Prostate gland (tissue), 2 donors: ENCODE results near the gene ACIN1. TPM values are rescaled to one million over a fixed set of nuclear protein-coding genes. Genes with fewer than 3 reads are reported as not detected.

Experiments used
- DNase-seq: peaks from one replicate; pipeline ENCODE4 v3.0.0-alpha.2; 2019; ENCODE audit warnings: low spot score
- H3K27ac ChIP-seq, 2 donors: fragments of 200-600 bp; sonication (generic); 2 replicates each; pipeline ENCODE4 v1.5.1; 2017 to 2019
- H3K27me3 ChIP-seq: fragments of 200-600 bp; sonication (generic); replicated peaks from 2 replicates; pipeline ENCODE4 v1.5.1; 2019; ENCODE audit not compliant: insufficient read depth
- H3K36me3 ChIP-seq, 2 donors: fragments of 200-600 bp; sonication (generic); 1 replicate in 1 of 2; 2 replicates in 1 of 2; pipeline versions ENCODE4 v1.5.1 to v1.8.1; 2017 to 2019
- H3K4me1 ChIP-seq: fragments of 200-600 bp; sonication (generic); replicated peaks from 2 replicates; pipeline ENCODE4 v1.5.1; 2019
- H3K4me3 ChIP-seq, 2 donors: fragments of 200-600 bp; sonication (generic); 2 replicates each; pipeline ENCODE4 v1.5.1; 2017 to 2019
- H3K9me3 ChIP-seq: fragments of 200-600 bp; sonication (generic); 2 replicates; pipeline ENCODE4 v1.5.1; 2017
- CTCF ChIP-seq, 4 experiments: fragments of 200-600 bp in 2 of 4; fragments of 450-650 bp in 2 of 4; sonication (generic) in 2 of 4; IDR thresholded peaks; 1 replicate in 3 of 4; 2 replicates in 1 of 4; pipeline ENCODE4 v1.5.1; 2016 to 2019; ENCODE audit warnings: antibody characterized with exemption in 4 of 4, mild to moderate bottlenecking in 2 of 4, moderate library complexity in 2 of 4
- POLR2A ChIP-seq: fragments of 450-650 bp; IDR thresholded peaks from one replicate; pipeline ENCODE4 v1.6.1; 2016; ENCODE audit warnings: antibody characterized with exemption, mild to moderate bottlenecking
- POLR2AphosphoS5 ChIP-seq: sonication (generic); formaldehyde crosslinking; IDR thresholded peaks from one replicate; pipeline ENCODE4 v1.6.1; 2017; ENCODE audit warnings: antibody characterized with exemption
- WGBS: methylation state at CpG from one replicate; pipeline ENCODE4 v1.1.5; 2018; 5-methylcytosine and 5-hydroxymethylcytosine counted together
- intact Hi-C: fragments of 100-400 bp; cut with DNase I; formaldehyde crosslinking; loops from one replicate; pipeline ENCODE4 v1.14.2; 2022
- total RNA-seq, 2 donors: library from RNA; depleted of rRNA; stranded (reverse); fragments of >200 nt; gene quantifications; one replicate each; pipeline ENCODE4 v1.1.0, GENCODE V29; 2016

Gene ACIN1
- total RNA-seq, 2 donors from 2014 or later = 86.6 to 168 TPM

- DNase-seq = no peak
- Histone ChIP-seq H3K4me1 (no peaks in the 10 kb centered on the region), H3K36me3 (no peaks in the 10 kb centered on the region), H3K27ac (no peak overlapping the region), H3K4me3 (no peak overlapping the region), H3K9me3 (no peaks in the 10 kb centered on the region), H3K27me3 (peaks cover 9% of the 10 kb centered on the region)
- 87% methylated on average over 5 of the region's 5 CpGs for WGBS
- intact Hi-C loops = no loop called here
- TF ChIP-seq POLR2A = no peak
- TF ChIP-seq CTCF (IDR thresholded peaks at IDR 0.05) = no peak
- no peak for TF ChIP-seq POLR2AphosphoS5
Measured at GRCh38 chr14:23115918-23116317, 21.0 kb upstream of the ACIN1 start.

- no peak for DNase-seq
- Histone ChIP-seq H3K27ac (no peak overlapping the region), H3K4me1 (no peaks in the 10 kb centered on the region), H3K36me3 (no peaks in the 10 kb centered on the region), H3K27me3 (peaks cover 9% of the 10 kb centered on the region), H3K9me3 (no peaks in the 10 kb centered on the region), H3K4me3 (no peak overlapping the region)
- WGBS = 66% methylated on average over 10 of the region's 10 CpGs
- TF ChIP-seq POLR2A (no peak), POLR2AphosphoS5 (no peak), CTCF (IDR thresholded peaks at IDR 0.05) (no peak)
- intact Hi-C loops = no loop called here
Measured at GRCh38 chr14:23115039-23115731, 20.2 kb upstream of the ACIN1 start.

DNA sequence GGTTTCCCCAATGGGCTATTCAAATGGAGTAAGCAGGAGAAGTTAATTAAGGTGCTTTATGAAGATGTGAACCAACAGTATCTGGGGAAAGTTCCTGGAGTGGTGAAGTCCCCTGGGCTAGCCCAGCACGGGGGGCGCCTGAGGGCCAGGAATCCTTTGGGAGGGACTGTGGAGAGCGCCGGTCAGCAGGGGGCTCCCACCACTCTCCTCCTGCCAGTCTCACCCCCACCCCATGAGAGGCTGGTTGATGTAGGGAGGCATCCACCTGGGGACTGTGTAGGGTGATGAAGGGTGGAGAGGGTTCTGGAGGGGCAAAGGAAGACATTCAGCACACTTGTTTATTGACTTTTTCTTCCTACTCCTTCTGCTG, 19.7 kb upstream of the ACIN1 start:
- Histone ChIP-seq H3K36me3 (no peaks in the 10 kb centered on the region), H3K27ac (no peak overlapping the region), H3K4me3 (no peak overlapping the region), H3K4me1 (no peaks in the 10 kb centered on the region), H3K9me3 (no peaks in the 10 kb centered on the region), H3K27me3 (peaks cover 9% of the 10 kb centered on the region)
- DNase-seq = no peak
- 68% methylated on average over 4 of the region's 4 CpGs for WGBS
- no peak for TF ChIP-seq CTCF (IDR thresholded peaks at IDR 0.05)
- TF ChIP-seq POLR2AphosphoS5 = no peak
- no peak for TF ChIP-seq POLR2A
- intact Hi-C loops = no loop called here

GRCh38 chr14:23114120-23114458, 19.2 kb upstream of the ACIN1 start:
- H3K27ac ChIP-seq = no peak overlapping the region
- WGBS = 68% methylated on average over 5 of the region's 5 CpGs
- H3K27me3 ChIP-seq = peaks cover 9% of the 10 kb centered on the region
- no peaks in the 10 kb centered on the region for H3K4me1 ChIP-seq
- H3K36me3 ChIP-seq = no peaks in the 10 kb centered on the region
- no peaks in the 10 kb centered on the region for H3K9me3 ChIP-seq
- no peak for DNase-seq
- intact Hi-C loops = no loop called here
- TF ChIP-seq POLR2AphosphoS5 (no peak), CTCF (IDR thresholded peaks at IDR 0.05) (no peak), POLR2A (no peak)
- no peak overlapping the region for H3K4me3 ChIP-seq

GRCh38 chr14:23113431-23114119, 18.6 kb upstream of the ACIN1 start:
- intact Hi-C loops = no loop called here
- no peak for DNase-seq
- no peak overlapping the region for H3K4me3 ChIP-seq
- no peaks in the 10 kb centered on the region for H3K36me3 ChIP-seq
- no peaks in the 10 kb centered on the region for H3K9me3 ChIP-seq
- no peak overlapping the region for H3K27ac ChIP-seq
- WGBS = 62% methylated on average over 10 of the region's 10 CpGs
- peaks cover 8% of the 10 kb centered on the region for H3K27me3 ChIP-seq
- TF ChIP-seq CTCF (IDR thresholded peaks at IDR 0.05) = no peak
- TF ChIP-seq POLR2A = no peak
- H3K4me1 ChIP-seq = no peaks in the 10 kb centered on the region
